ENCODE results near the gene C5orf52.
A peak's percentile ranks its signal among the peaks of the same experiment; 100 is the strongest.
"Not testable (repeated sequence)": the region's sequence is repeated elsewhere in the genome, so short reads cannot be mapped to it uniquely, and the experiment has no call there.

The C5orf52 gene
- total RNA-seq = 0 reads per million in 2 donors

- peak in 1 of 5 experiments; percentile 20 for DNase-seq
These were observed at the start of gene C5orf52 for GRCh38 chr5:157670662-157671591. C5orf52 (plus strand) TSS chr5:157671533; CDS start chr5:157671615, 82 bp downstream.

GRCh38 chr5:157624144-157624543, 47.2 kb upstream of the C5orf52 start:
- DNase-seq = no peak

GRCh38 chr5:157626831-157627230, 44.5 kb upstream of the C5orf52 start:
- DNase-seq = no peak

- no peak for DNase-seq
These were observed 41.0 kb upstream of the C5orf52 start for GRCh38 chr5:157630341-157630740.

- no peak for DNase-seq
These were observed 30.8 kb upstream of the C5orf52 start for GRCh38 chr5:157640406-157641066.

- no peak for DNase-seq
These were observed 22.9 kb upstream of the C5orf52 start for GRCh38 chr5:157648275-157648990.

GRCh38 chr5:157649101-157649500, 22.2 kb upstream of the C5orf52 start:
- DNase-seq = no peak

GRCh38 chr5:157650991-157651611, 20.2 kb upstream of the C5orf52 start:
- DNase-seq = no peak

- DNase-seq = peak; percentile 52 to 94 (median 76)
These were observed 19.5 kb upstream of the C5orf52 start for GRCh38 chr5:157651623-157652376.

GRCh38 chr5:157652377-157652692, 19.0 kb upstream of the C5orf52 start, which contains the start of gene SOX30:
SOX30 (minus strand) TSS chr5:157652438; CDS start chr5:157652078, 360 bp downstream.
- DNase-seq = no peak

GRCh38 chr5:157657516-157657915, 13.8 kb upstream of the C5orf52 start:
- DNase-seq = no peak

- DNase-seq = no peak
These were observed 12.4 kb upstream of the C5orf52 start for GRCh38 chr5:157658893-157659292.

GRCh38 chr5:157659868-157660660, 11.3 kb upstream of the C5orf52 start:
- no peak for DNase-seq

GRCh38 chr5:157665467-157666070, 5.8 kb upstream of the C5orf52 start:
- no peak for DNase-seq

GRCh38 chr5:157668356-157668755, 3.0 kb upstream of the C5orf52 start:
- DNase-seq = no peak

GRCh38 chr5:157669701-157670097, 1.6 kb upstream of the C5orf52 start:
- DNase-seq = no peak

- DNase-seq = no peak
These were observed 428 bp downstream of the C5orf52 start for GRCh38 chr5:157671592-157672330.

GRCh38 chr5:157672976-157673375, 1.6 kb downstream of the C5orf52 start:
- no peak for DNase-seq

GRCh38 chr5:157674351-157674750, 3.0 kb downstream of the C5orf52 start:
- not testable (repeated sequence) for DNase-seq

- DNase-seq = no peak
These were observed 6.6 kb downstream of the C5orf52 start for GRCh38 chr5:157677931-157678330.
